Stimulated activated CD4-positive, alpha-beta T cell treated with anti-CD3 and anti-CD28 coated beads, Interleukin-12 subunit alpha, Interleukin-12 subunit beta, amount 100 ng/mL, for 4 hours (primary cell): ENCODE measurements around the gene TRMT2A.
"Not testable (repeated sequence)": the region's sequence is repeated elsewhere in the genome, so short reads cannot be mapped to it uniquely, and the experiment has no call there.

Experiments
- DNase-seq: peaks from one replicate; pipeline ENCODE4 v3.0.0-alpha.2; 2020

The TRMT2A gene, protein sequence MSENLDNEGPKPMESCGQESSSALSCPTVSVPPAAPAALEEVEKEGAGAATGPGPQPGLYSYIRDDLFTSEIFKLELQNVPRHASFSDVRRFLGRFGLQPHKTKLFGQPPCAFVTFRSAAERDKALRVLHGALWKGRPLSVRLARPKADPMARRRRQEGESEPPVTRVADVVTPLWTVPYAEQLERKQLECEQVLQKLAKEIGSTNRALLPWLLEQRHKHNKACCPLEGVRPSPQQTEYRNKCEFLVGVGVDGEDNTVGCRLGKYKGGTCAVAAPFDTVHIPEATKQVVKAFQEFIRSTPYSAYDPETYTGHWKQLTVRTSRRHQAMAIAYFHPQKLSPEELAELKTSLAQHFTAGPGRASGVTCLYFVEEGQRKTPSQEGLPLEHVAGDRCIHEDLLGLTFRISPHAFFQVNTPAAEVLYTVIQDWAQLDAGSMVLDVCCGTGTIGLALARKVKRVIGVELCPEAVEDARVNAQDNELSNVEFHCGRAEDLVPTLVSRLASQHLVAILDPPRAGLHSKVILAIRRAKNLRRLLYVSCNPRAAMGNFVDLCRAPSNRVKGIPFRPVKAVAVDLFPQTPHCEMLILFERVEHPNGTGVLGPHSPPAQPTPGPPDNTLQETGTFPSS

DNA sequence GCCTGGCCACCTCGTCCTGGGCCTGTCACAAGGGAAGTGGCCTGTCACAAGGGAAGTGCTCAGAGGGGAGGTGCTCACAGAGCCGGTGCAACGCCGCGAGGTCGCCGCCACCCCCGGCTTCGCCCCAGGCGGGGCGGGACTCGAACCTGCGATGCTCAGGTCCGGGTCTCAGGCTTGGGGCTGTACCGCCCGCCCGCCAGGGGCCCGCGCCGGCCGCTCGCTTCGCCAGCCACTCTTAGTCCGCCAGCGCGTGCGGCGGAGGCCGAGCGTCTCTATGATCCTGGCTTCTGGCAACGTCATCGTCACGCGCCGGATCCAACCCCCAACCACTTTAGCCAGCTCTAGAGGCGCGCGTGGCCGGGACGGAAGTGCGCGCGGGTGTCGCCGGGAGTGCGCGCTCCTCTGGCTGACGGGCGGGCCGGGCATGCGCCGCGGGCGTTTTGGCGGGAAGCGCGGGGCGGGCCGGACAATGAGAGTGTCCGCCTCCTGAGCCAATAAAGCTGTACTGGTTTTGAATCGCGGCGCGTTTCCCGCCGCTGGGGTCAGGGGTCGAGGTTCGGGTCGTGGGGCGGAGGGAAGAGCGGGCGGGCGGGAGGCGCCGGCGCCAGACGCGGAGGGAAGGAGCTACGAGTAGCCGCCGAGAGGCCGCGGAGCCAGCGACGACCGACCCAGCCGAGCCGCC is at the start of gene TRMT2A:
Gene TRMT2A (minus strand): TSS at position 276 of the 682 bp plus-strand sequence. CDS start 320 bp downstream, outside the sequence.
- peak; percentile 96 for DNase-seq

DNA sequence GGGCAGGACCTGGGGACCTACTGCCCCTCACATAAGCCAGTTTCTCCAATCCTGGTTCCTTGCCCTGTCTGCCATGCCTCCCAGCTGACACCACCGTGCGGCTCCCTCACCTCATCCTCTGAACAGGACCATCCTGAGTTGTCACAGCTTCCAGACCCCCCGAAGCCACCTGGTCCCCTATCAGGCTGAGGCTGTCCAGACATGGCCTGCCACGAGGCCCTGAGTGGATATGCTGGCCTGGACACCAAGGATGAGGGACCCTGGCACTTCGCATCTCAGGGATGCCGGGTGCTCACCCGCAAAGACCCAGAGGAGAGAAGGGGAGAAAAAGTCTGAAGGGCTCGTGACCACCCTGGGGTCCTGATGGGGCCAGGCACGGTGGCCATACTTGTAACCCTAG is 49.7 kb upstream of the TRMT2A start:
- no peak for DNase-seq

DNA sequence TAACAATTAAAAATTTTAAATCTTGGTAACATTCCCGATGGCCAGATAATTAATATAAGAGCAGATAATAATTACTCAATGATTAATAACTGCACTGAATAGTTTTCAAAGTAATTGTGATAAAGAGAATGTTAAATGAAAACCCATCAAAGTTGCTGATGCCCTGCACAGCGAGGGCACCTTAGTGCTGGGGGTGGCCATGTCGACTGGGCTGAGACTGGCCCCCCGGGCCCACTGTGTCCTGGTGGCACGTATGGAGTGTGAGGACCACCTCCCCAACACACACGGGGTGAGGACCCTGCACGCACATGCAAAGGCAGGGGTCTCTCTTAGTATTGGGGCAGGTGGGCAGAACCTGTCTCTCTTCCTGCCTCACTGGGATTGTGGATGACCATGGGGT is 48.9 kb upstream of the TRMT2A start:
- DNase-seq = no peak

DNA sequence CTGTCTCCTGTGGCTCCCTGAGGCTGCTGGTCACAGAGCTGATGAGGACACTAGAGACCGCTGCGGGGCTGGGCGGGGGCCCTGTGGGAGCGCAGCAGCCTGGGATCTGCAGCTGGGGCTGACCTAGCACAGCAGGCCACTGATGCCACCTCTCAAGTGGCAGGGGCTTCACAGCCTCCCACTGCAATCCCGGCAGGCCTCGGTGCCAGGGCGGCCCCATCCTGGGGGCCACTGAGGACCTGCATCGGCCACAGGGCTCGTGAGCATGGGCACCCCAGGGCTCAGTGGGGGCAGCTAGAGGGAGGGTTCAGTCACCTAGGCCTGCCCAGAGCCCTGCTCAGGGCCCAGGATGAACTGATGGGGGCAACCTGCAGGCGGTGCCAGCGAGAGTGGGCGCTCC is 48.4 kb upstream of the TRMT2A start:
- no peak for DNase-seq

DNA sequence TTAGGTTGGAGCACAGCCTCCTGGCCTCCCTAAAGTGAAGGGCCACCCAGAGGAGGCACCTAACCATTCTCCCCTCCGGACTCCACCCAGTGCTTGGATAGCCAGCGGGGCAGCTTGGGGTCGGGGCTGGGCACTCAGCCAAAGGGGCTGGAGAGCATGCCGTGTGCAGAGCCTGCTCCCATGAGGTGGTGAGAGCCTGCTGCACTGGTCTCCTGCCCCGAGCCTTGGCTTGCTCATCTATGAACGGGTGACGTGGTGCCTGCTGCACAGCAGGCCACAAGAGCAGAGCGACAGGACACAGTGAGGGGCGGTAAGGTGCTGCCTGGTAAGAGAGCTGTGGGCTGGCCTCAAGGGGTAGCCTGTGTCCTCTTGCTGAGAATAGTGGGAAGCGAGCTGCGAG is 47.8 kb upstream of the TRMT2A start:
- DNase-seq = no peak

DNA sequence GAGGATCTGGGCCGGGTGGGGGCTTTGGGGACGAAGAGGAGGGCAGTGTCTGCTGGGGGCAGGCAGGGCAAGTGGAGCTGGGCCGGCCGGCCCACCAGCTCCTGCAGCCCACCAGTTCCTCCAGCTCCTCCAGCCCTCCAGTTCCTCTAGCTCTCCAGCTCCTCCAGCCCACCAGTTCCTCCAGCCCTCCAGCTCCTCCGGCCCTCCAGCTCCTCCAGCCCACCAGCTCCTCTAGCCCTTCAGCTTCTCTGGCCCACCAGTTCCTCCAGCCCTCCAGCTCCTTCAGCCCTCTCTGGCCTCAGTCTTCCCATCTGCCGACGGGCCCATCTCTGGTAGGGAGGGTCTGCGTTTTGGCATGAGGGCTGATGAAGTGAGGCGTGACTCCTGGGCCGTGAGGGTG is 43.0 kb upstream of the TRMT2A start:
- DNase-seq = no peak

DNA sequence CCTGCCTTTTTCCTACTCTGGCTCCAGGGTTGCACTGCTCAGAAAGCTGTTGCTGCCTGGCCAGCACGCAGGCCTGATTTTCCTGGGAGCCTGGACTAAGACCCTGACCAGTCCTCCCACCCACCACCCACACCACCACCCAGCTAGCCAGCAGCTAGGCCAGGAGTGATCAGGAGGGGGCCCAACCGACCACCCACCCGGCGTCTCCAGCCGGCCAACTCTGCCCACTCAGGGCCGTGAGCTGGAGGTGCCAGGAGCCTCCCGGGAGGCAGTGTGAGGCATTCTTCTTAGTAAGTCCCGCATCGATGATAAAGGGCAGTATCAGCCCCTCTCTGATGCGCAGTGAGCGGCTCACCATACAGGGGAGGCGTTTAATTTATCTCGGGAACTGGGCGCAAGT is 42.5 kb upstream of the TRMT2A start:
- DNase-seq = not testable (repeated sequence)

DNA sequence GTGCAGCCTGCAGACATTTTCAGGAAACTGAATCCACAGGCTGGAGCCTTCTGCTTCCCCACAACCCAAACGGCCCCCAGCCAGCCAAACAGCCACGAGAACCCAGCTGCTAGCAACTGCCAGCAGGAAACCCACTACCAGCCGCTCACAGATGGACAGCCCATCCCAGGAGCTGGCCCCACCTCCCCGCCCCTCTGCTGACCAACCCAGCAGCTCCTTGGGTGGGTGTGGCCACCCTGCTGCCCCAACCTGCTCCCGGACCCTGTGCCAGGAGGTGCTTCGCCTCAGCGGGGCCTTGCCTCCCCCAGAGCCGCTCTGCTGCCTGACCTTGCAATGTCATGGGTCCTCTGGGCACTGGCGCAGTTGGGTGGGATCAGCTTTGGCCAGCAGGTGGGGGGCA is 42.0 kb upstream of the TRMT2A start:
- DNase-seq = no peak

DNA sequence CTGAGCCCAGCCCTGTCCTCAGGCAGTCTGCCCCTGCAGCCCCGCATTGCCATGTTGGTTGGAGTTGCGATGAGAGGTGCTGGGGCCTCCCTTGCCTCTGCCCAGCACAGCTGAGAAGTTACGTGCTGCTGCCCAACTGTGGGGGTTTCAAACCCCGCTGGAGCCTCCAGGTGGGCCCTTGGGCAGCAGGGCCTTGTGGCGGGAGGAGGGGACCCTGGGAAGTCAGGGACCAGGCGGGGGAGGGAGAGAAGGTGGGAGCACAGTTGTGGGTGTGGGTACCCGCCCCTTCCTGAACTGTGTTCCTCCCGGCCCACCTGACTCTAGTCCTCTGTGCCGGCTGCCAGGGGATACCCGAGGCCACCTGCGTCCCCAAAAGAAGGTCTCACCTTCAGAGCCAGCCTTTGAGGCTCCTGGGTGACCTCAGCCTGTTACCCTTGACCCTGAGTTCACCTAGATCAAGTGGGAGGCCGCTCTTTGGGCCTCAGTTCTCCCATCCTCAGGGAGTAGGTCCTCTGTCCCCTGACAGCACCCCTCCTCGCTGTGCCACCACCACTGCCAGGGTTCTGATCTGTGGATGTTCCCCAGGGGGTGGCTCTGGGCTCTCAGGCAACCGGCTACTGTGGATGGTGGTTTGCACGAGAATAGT is 41.5 kb upstream of the TRMT2A start:
- no peak for DNase-seq

DNA sequence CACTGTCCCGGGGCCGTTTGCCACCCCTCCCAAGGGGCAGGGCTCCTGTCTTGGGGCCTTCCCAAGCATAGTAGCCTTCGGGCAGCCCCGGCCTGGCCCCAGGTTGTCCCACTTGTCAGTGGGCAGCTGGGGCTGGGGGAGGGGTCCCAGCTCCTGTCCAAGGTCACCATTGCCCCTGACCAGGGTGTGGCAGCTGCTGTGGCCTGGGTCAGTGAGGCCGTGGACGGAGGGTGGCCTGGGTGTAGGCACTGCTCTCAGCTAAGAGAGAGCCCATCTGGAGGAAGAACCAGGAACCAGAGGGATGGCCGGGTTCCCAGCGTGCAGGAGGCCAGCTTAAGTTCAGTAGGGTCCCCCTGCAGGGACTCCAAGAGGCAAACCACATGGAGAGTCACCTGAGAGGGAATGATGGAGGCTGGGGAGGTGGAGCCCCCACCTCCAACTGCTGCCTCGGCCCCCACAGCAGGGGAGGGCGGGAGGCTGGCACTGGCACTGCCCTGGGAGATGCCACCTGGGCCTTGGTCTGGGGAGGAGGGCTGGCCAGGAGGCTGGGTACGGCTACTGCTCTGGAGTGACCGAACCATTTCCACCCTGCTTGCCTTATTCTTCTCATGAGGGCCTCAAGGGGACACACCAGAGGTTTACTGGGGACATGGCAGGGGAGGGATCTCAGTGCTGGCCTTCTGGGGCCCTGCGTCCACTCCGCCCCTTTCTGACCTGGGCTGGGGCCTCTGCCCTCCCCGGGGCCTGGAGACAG is 40.6 kb upstream of the TRMT2A start:
- no peak for DNase-seq

DNA sequence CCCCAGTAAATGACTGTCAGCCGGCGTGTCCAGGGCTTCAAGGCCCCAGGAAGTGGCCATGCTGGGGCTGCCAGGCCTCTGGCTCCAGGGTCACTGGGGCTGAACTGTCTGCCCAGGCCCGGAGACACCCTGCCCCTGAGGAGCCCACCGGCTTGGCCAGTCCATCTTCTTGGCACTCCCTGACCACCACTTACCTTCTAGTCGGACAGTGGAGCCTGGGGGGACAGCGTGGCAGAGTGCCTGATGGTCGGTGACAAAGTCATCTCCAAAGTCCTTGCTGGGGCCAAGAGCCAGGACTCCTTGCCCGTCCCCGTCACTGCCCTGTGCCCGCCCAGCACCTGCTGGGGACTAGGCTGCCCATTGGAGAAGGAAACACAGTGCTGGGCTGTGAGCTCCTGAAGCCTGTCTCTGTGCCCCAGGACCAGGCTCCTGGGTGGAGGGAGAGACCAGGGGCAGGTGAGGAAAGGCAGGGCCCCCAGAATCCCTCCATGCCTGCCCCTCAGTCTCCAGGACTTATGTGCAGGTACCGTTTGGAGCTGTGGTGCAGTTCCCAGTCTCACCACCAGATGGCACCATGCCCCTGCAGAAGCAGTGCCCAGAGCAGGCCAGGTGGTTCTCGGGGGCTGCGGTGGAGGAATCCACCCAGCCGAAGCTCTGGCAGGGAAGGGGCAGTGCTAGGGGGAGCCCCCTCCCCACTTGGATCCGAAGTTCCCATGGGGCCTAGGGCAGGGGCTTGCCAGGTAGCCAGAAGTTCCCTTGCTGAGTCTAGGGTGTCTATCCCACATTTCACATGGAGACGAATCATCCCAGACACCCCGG is 39.8 kb upstream of the TRMT2A start:
- peak; percentile 93 for DNase-seq

DNA sequence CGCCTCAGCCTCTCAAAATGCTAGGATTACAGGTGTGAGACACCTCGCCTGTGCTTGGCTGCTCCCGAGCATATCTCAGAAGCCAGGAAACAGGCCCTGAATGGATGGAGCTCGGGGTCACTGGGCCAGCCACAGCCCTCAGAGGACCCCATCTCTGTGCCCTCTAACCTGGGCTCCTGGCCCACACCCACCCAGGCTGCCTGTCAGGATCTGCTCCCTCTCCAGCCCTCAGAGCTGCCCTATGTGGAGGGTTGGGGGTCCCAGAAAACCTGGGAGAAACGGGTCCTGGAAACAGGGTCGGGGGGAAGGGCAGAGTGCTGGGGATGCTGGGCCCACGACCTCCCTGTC is 39.0 kb upstream of the TRMT2A start:
- DNase-seq = no peak

DNA sequence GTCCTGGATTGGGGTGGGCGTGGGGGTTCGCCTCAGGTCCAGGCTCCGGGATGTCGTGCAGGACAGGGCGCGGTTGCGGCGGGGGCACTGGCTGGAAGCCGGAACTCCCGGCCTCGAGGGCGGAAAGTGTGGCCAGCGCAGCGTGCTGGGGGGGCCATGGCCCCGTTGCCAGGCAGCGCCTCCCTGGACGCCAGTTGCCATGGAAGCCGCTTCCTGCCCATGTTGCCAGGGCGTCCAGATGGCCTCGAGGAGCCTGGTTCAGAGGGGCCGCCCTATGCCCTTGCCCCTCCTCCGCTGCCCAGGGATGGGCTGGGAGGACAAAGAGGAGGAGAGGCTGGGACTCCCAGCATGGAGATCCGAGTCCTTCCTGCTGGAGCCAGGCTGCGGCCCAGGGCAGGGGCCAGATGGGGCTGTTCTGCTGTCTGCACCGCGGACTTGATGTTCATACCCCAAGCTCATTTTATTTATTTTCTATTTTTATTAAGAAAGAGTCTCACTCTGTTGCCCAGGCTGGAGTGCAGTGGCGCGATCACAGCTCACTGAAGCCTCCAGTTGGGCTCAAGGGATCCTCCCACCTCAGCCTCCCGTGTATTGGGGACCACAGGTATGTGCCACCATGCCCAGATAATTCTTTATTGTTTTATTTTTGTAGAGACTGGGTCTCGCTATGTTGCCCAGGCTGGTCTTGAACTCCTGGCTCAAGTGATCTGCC is 38.5 kb upstream of the TRMT2A start:
- no peak for DNase-seq

DNA sequence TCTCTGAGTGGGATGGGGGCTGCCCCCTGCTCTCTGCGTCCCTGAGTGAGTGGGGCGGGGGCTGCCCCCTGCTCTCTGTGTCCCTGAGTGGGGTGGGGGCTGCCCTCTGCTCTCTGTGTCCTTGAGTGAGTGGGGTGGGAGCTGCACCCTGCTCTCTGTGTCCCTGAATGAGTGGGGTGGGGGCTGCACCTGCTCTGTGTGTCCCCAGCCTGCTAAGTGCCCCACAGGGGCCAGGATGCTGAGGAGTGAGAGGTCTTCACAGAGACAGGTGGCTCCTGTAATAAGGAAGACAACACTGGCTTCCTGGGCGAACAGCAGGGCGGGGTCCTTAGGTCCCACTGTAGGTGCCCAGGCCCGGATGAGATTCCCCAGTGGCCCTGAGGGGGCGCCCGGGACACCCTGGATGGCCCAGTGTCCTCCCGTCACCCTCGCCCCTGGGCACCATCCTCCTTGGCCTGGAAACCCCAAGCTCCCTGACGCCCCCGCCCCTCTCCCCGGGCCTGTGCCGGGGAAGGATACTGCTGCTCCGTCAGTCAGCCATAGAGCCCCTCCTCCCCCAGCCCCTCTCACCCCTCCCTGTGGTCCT is 37.7 kb upstream of the TRMT2A start:
- no peak for DNase-seq

DNA sequence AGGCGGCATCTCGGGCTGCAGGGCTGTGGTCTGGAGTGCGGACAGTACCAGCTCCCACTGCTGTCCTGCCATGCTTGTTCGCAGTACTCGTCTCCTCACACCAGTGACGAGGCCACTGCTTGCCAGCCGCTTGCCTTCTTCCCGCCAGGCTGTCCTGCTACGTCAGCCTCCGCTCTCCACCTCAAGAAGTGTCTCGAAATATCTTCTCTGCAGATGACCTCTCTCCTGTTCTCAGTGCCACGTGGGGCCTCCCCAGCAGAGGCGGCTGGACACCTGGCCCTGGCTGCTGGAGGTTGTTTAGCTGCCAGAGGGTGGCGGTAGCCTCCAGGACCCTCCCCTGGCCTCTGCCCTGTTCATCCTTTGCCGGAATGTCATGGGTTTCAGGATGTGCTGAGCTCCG is 36.9 kb upstream of the TRMT2A start:
- no peak for DNase-seq

DNA sequence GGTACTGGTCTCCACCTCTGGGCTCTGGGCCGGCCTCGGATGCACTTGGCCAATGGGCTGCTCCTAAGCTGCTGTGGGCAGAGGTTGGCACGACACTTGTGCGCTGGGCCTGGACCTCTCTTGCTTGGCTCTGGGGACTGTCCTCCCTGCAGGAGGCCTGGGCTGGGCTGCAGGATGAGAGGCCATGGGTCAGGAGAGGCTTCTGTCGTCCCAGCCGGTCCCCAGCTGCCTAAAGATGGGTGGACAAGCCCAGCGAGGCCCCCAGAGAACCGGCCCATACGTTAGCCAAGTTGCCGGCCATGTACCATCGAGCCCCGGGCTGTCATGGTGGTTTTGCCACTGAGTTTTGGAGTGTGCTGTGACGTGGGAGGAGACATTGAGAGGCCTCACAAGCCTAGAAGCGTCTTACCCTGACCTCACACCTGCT is 35.5 kb upstream of the TRMT2A start:
- DNase-seq = no peak

DNA sequence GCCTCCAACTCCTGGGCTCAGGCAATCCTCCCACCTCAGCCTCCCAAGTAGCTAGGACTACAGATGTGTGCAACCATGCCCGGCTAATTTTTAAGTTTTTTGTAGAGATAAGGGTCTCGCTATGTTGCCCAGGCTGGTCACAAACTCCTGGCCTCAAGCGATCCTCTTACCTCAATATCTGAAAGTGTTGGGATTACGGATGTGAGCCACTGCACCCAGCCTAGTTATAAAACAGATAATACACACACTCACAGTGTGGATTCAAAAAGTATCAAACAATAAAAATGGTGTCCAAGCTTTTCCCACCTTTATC is 34.2 kb upstream of the TRMT2A start:
- DNase-seq = no peak

DNA sequence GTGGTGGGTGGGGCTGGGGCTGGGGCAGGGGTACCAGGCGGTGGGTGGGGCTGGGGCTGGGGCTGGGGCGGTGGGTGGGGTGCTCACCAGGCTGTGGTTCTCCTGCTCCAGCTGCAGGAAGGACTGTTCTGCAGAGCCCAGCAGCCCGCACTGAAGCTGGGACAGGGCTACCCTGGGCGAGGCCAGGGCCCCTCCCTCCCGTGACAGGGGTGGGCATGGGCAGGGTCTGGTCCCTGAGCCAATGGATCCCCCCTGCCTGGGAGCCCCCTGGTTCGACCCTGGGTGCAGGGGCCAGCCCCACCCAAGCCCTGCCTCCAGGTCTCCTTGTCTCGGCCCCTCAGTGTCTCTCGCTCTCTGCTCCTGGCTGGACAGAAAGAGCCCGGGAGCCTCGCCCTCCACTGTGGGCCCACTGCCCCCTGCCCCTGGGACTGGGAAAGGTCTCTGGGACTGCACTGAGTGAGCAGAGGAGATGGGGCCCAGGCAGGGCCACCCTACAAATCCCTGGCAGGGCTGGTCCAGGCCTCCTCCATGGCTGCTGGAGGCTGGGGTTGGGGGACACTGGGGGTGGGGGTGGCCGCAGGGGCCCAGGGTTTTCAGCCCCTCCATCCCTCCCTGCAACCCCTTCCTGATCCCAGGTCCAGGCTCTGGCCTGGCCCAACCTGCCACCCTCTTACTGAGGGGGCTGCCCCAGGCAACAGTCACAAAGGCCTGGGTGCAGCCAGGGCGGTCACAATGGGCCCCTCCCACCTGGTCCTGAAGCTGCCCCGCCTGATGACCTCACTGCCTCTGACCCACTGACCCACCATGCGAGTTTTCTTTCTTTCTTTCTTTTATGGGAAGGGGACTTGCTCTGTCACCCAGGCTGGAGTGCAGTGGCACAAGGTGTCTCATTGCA is 33.6 kb upstream of the TRMT2A start, which contains the start of gene CCDC188:
Gene CCDC188 (minus strand): TSS at position 675 of the 895 bp plus-strand sequence. CDS start 69 bp downstream, at position 606.
- DNase-seq = no peak
